Measurements from ENCODE around the gene GLIS1.

GLIS1 gene

DNA sequence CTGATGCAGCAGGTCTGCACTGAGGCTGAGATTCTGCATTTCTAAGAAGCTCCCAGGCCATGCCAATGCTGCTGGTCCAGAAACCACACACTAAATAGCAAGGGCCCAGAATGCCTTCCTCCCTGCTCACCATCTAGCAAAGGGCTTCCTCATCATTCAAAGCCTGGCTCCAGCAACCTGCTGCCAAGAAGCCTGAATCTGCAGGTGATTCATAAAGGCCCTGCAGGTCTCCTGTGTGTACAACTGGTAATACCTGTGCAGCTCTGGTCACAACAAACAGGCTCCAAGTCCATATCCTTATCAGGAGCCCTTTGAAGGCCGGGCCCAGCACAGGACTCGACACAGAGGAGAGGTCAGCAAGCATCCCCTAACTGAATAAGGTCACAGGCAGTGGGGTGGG lies 26.7 kb downstream of the GLIS1 start:
- TF ChIP-seq, protein P1, sequence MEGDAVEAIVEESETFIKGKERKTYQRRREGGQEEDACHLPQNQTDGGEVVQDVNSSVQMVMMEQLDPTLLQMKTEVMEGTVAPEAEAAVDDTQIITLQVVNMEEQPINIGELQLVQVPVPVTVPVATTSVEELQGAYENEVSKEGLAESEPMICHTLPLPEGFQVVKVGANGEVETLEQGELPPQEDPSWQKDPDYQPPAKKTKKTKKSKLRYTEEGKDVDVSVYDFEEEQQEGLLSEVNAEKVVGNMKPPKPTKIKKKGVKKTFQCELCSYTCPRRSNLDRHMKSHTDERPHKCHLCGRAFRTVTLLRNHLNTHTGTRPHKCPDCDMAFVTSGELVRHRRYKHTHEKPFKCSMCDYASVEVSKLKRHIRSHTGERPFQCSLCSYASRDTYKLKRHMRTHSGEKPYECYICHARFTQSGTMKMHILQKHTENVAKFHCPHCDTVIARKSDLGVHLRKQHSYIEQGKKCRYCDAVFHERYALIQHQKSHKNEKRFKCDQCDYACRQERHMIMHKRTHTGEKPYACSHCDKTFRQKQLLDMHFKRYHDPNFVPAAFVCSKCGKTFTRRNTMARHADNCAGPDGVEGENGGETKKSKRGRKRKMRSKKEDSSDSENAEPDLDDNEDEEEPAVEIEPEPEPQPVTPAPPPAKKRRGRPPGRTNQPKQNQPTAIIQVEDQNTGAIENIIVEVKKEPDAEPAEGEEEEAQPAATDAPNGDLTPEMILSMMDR (conservative IDR thresholded peaks at IDR 0.05; ENCODE audit: low read depth, low read length): no peak
- DNase-seq (ENCODE audit: low read depth): no peak
- H3K4me3 ChIP-seq (ENCODE audit: low read depth, low read length): no peak overlapping the region

DNA sequence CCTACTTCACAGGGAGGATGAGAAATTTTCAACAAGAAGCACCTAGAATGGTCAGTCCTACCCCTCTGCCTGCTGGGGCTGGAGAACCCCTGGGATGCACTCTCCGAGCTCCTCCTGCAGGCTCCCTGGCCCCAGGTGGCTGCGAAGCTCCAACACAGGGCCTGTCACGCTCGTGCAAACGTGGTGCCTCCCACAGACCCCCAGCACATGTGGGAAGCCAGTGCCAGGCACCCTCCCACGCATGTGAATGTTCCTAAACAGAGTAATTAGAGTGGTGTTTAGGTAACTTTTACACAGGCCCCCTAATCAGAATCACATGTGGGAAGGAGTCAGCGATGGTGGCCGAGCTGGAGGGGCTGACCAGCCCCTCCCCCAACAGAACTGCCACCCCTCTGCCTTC lies 28.4 kb downstream of the GLIS1 start:
- TF ChIP-seq, protein P1 (conservative IDR thresholded peaks at IDR 0.05; ENCODE audit: low read depth, low read length): no peak
- H3K4me3 ChIP-seq (ENCODE audit: low read depth, low read length): no peak overlapping the region
- DNase-seq (ENCODE audit: low read depth): no peak

DNA sequence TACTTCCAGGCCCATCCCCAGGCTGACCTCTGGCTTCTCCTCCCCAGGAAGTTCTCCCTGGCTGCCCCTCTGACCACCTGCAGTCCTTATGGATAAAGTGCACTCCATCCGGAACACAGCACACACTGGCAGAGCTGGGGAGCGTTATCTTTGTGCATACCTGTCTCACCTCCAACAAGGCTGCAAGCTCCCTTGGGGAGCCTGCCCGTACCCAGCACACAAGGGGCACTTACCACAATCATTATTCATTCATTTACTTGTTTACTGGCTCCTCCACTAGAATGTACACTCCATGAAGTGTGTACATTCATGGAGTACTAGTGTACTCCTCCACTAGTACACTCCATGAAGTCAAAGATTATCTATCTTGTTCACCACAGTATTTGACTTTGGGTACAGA lies 30.3 kb downstream of the GLIS1 start:
- no peak overlapping the region for H3K4me3 ChIP-seq (ENCODE audit: low read depth, low read length)
- TF ChIP-seq, protein P1 (conservative IDR thresholded peaks at IDR 0.05; ENCODE audit: low read depth, low read length): no peak

DNA sequence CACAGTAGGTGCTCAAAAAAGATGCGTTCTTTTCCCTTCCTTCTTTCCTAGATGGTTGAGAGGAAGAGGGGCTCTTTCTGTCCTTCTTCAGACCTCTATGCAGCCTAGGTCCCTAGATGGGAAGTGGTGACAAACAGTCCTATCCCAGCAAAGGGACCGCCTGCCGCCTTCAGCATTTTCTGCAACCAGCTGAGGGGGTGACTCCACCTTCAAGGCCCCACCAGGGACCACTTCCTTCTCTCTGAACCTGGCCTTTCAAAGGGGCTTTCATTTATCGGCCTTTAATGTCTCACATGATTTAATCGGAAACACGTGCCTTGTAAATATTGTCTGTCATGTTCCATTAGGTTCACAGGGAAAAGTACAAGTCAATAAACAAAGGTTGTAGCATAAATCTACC lies 32.6 kb downstream of the GLIS1 start:
- DNase-seq (ENCODE audit: low read depth): no peak
- H3K4me3 ChIP-seq (ENCODE audit: low read depth, low read length): no peak overlapping the region
- TF ChIP-seq, protein P1 (conservative IDR thresholded peaks at IDR 0.05; ENCODE audit: low read depth, low read length): no peak

More for the DNA sequence above, 30.3 kb downstream of the GLIS1 start:
- DNase-seq (ENCODE audit: low read depth): no peak

DNA sequence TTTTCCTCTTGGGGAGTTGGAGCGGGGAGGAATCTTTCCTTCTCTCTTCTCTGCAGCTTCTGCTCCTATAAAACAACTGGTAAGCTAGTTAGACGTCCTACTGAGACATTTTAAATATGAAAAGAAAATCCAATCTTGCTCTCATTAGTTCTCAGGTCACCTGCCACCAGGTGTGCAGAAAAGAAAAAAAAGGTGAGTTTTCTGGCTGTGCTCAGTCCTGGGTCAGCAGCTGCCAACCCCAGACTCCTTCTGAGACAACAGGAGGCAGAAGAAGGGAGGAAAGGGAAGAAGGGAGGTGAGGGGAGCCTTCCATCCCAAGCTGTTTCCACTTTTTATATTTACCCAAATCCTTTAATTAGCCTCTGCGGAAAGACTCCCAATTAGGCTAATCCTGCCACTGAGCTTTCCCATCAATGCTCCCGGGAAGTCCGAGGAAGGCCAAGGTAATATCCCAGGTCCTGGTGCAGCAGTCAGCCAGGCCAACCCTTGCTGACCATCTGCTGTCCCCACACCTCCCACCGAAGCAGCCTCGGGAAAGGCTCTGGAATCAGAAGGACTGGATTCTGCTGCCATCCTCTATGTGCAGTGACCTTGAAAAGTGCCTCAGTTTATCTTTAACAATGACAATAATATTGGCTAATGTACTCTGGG lies 33.4 kb downstream of the GLIS1 start:
- no peak for DNase-seq (ENCODE audit: low read depth)
- H3K4me3 ChIP-seq (ENCODE audit: low read depth, low read length): no peak overlapping the region
- TF ChIP-seq, protein P1 (conservative IDR thresholded peaks at IDR 0.05; ENCODE audit: low read depth, low read length): no peak

DNA sequence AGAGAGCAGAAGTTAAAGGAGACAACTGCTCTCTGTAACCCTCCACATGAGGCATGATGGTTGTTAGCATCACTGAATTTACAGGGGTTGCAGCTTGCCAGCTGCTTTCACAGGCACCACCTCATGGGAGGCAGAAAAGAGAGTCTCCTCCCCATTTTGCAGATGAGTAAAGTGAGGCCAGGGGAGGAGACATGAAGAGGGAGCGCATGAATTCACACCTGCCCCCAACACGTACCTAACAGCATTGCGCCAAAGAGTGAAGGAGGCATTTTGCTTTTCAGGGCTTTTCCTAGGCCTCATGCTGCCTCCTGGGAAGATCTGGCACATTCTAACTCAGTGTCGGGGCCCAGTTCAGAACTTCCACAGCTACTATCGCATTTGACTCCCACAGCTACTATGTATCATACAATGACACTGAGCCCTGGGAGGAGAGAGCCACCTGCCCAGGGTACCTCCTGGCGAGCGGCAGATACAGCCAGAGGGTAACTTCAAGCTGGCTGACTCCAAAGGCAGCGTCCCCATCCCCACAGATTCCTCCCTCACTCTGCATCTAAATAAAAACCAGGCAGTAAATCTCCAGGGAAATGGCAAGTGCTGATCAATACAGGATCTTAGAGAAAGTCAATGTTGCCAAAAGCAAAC lies 34.0 kb downstream of the GLIS1 start:
- DNase-seq (ENCODE audit: low read depth): no peak
- TF ChIP-seq, protein P1 (conservative IDR thresholded peaks at IDR 0.05; ENCODE audit: low read depth, low read length): no peak
- H3K4me3 ChIP-seq (ENCODE audit: low read depth, low read length): no peak overlapping the region

DNA sequence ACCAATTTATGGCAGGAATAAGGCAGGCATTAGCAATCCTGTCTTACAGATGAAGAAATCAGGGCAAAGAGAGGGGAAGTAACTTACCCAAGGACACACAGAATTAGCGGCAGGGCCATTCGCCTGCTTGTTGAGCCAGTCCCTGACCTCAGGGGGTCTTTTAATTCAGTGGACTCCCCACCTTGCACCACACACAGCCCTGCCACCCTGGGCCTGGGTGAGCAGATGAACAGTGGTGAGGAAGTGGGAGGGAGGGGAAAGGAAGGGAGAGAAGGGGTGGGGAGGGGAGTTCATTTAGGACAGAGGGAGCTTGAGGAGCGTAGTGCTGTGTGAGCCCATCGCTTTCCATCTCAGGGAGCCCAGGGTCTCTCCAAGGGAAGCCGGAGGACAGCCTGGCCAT lies 34.7 kb downstream of the GLIS1 start:
- no peak overlapping the region for H3K4me3 ChIP-seq (ENCODE audit: low read depth, low read length)
- no peak for DNase-seq (ENCODE audit: low read depth)
- TF ChIP-seq, protein P1 (conservative IDR thresholded peaks at IDR 0.05; ENCODE audit: low read depth, low read length): no peak
